ENCODE data around the gene ARFGAP1.

Gene ARFGAP1

GRCh38 chr20:63297796-63298572, 25.4 kb downstream of the ARFGAP1 start:
- H3K27me3 ChIP-seq (ENCODE audit: insufficient read depth, poor library complexity, severe bottlenecking) = peaks cover 44% of the 10 kb centered on the region
- H3K9me3 ChIP-seq (ENCODE audit: severe bottlenecking) = peaks cover 17% of the 10 kb centered on the region
- ATAC-seq (ENCODE audit: low read depth) (no peak), DNase-seq (ENCODE audit: low spot score) (peak; percentile 83)
- TF ChIP-seq CTCF (IDR thresholded peaks at IDR 0.05; ENCODE audit: poor library complexity, severe bottlenecking) = no peak
- no peak overlapping the region for H3K27ac ChIP-seq (ENCODE audit: poor library complexity, severe bottlenecking)
- H3K36me3 ChIP-seq (ENCODE audit: low read depth) = no peaks in the 10 kb centered on the region
- H3K4me3 ChIP-seq (ENCODE audit: severe bottlenecking) = no peak overlapping the region
- no peaks in the 10 kb centered on the region for H3K4me1 ChIP-seq (ENCODE audit: insufficient read depth, poor library complexity, severe bottlenecking)

- Histone ChIP-seq H3K4me3 (ENCODE audit: severe bottlenecking) (no peak overlapping the region), H3K4me1 (ENCODE audit: insufficient read depth, poor library complexity, severe bottlenecking) (no peaks in the 10 kb centered on the region), H3K36me3 (ENCODE audit: low read depth) (no peaks in the 10 kb centered on the region), H3K9me3 (ENCODE audit: severe bottlenecking) (peaks cover 17% of the 10 kb centered on the region), H3K27me3 (ENCODE audit: insufficient read depth, poor library complexity, severe bottlenecking) (peaks cover 44% of the 10 kb centered on the region), H3K27ac (ENCODE audit: poor library complexity, severe bottlenecking) (no peak overlapping the region)
- no peak for DNase-seq (ENCODE audit: low spot score)
- no peak for TF ChIP-seq CTCF (IDR thresholded peaks at IDR 0.05; ENCODE audit: poor library complexity, severe bottlenecking)
- ATAC-seq (ENCODE audit: low read depth) = no peak
These were observed 26.2 kb downstream of the ARFGAP1 start for GRCh38 chr20:63298731-63299312.

GRCh38 chr20:63301671-63302070, 29.1 kb downstream of the ARFGAP1 start:
- H3K27me3 ChIP-seq (ENCODE audit: insufficient read depth, poor library complexity, severe bottlenecking) = peaks cover 18% of the 10 kb centered on the region
- DNase-seq (ENCODE audit: low spot score) = no peak

GRCh38 chr20:63303095-63303666, 30.6 kb downstream of the ARFGAP1 start:
- Histone ChIP-seq H3K27me3 (ENCODE audit: insufficient read depth, poor library complexity, severe bottlenecking) (peaks cover 23% of the 10 kb centered on the region), H3K36me3 (ENCODE audit: low read depth) (no peaks in the 10 kb centered on the region), H3K27ac (ENCODE audit: poor library complexity, severe bottlenecking) (no peak overlapping the region), H3K4me3 (ENCODE audit: severe bottlenecking) (no peak overlapping the region), H3K9me3 (ENCODE audit: severe bottlenecking) (peaks cover 17% of the 10 kb centered on the region), H3K4me1 (ENCODE audit: insufficient read depth, poor library complexity, severe bottlenecking) (no peaks in the 10 kb centered on the region)
- ATAC-seq (ENCODE audit: low read depth) (no peak), DNase-seq (ENCODE audit: low spot score) (no peak)
- TF ChIP-seq CTCF (IDR thresholded peaks at IDR 0.05; ENCODE audit: poor library complexity, severe bottlenecking) = no peak

More at GRCh38 chr20:63301671-63302070, 29.1 kb downstream of the ARFGAP1 start:
- ATAC-seq (ENCODE audit: low read depth) = no peak
- TF ChIP-seq CTCF (IDR thresholded peaks at IDR 0.05; ENCODE audit: poor library complexity, severe bottlenecking) = no peak
- Histone ChIP-seq H3K36me3 (ENCODE audit: low read depth) (no peaks in the 10 kb centered on the region), H3K4me1 (ENCODE audit: insufficient read depth, poor library complexity, severe bottlenecking) (no peaks in the 10 kb centered on the region), H3K9me3 (ENCODE audit: severe bottlenecking) (peaks cover 17% of the 10 kb centered on the region), H3K4me3 (ENCODE audit: severe bottlenecking) (no peak overlapping the region), H3K27ac (ENCODE audit: poor library complexity, severe bottlenecking) (no peak overlapping the region)

Data from RWPE2 (cell line).